Naive thymus-derived CD4-positive, alpha-beta T cell (primary cell): ENCODE data around the gene AKR1B15. TPM values are rescaled to one million over a fixed set of nuclear protein-coding genes. Genes with fewer than 3 reads are reported as not detected.
"Not testable (repeated sequence)": the region's sequence is repeated elsewhere in the genome, so short reads cannot be mapped to it uniquely, and the experiment has no call there.

Source experiments
- ATAC-seq: fragments of 150-1000 bp; cut with Tn5 transposase; 2 replicates; pipeline ENCODE4 v1.10.0; 2021; ENCODE audit warnings: mild to moderate bottlenecking, moderate library complexity
- CTCF ChIA-PET: fragments of 350-600 bp; sonication (Branson Sonifier 250); formaldehyde crosslinking; loops from one replicate; lab custom pipeline; 2021; ENCODE audit warnings: antibody characterized with exemption; lab: Charles Lee
- POLR2A ChIA-PET: fragments of 350-600 bp; sonication (Branson Sonifier 250); formaldehyde crosslinking; loops from one replicate; lab custom pipeline; 2021; ENCODE audit warnings: antibody characterized with exemption, inconsistent platforms; lab: Charles Lee
- DNase-seq, 9 donors: peaks; one replicate each; pipeline versions ENCODE4 v3.0.0 to v3.0.0-alpha.2; 2020 to 2022; ENCODE audit warnings: mixed read lengths in 1 of 9
- H3K27ac ChIP-seq: one replicate; pipeline ENCODE4 v1.7.0; 2013; ENCODE audit warnings: mild to moderate bottlenecking, low read depth, low read length, moderate library complexity
- H3K27me3 ChIP-seq, 2 donors: one replicate each; pipeline ENCODE4 v1.7.0; 2013; ENCODE audit warnings: low read length in 2 of 2, mild to moderate bottlenecking in 2 of 2, moderate library complexity in 2 of 2; ENCODE audit not compliant: control insufficient read depth in 2 of 2, insufficient read depth in 2 of 2
- H3K36me3 ChIP-seq, 3 experiments: 1 replicate in 2 of 3; 2 replicates in 1 of 3; pipeline ENCODE4 v1.7.0; 2013; ENCODE audit warnings: low read length in 3 of 3, mild to moderate bottlenecking in 3 of 3, moderate library complexity in 1 of 3; ENCODE audit not compliant: insufficient read depth in 3 of 3, control insufficient read depth in 2 of 3
- H3K4me1 ChIP-seq, 2 donors: one replicate each; pipeline ENCODE4 v1.7.0; 2013; ENCODE audit warnings: low read length in 2 of 2, mild to moderate bottlenecking in 2 of 2, moderate library complexity in 1 of 2; ENCODE audit not compliant: control insufficient read depth in 2 of 2, insufficient read depth in 2 of 2
- H3K4me3 ChIP-seq: 2 replicates; pipeline ENCODE4 v1.7.0; 2013; ENCODE audit warnings: mild to moderate bottlenecking, low read length
- H3K9me3 ChIP-seq, 3 experiments: 1 replicate in 2 of 3; 2 replicates in 1 of 3; pipeline ENCODE4 v1.7.0; 2013; ENCODE audit warnings: low read length in 3 of 3; ENCODE audit not compliant: control insufficient read depth in 2 of 3
- H3K27ac Mint-ChIP-seq, 9 donors: one replicate each; pipeline ENCODE4 v1.8.0; 2020 to 2022; ENCODE audit warnings: mixed read lengths in 9 of 9, mild to moderate bottlenecking in 8 of 9, moderate library complexity in 5 of 9, inconsistent platforms in 2 of 9
- H3K27me3 Mint-ChIP-seq, 5 donors: one replicate each; pipeline ENCODE4 v1.8.0; 2021 to 2022; ENCODE audit warnings: mixed read lengths in 5 of 5, mild to moderate bottlenecking in 1 of 5
- H3K36me3 Mint-ChIP-seq, 5 donors: one replicate each; pipeline ENCODE4 v1.8.0; 2020 to 2022; ENCODE audit warnings: mixed read lengths in 5 of 5, mild to moderate bottlenecking in 3 of 5, inconsistent platforms in 1 of 5
- H3K4me1 Mint-ChIP-seq, 7 donors: one replicate each; pipeline ENCODE4 v1.8.0; 2020 to 2022; ENCODE audit warnings: mixed read lengths in 7 of 7, mild to moderate bottlenecking in 3 of 7, inconsistent platforms in 1 of 7
- H3K4me3 Mint-ChIP-seq, 10 donors: one replicate each; pipeline ENCODE4 v1.8.0; 2020 to 2022; ENCODE audit warnings: mild to moderate bottlenecking in 10 of 10, mixed read lengths in 10 of 10, moderate library complexity in 6 of 10, inconsistent platforms in 2 of 10
- H3K9me3 Mint-ChIP-seq, 11 donors: one replicate each; pipeline ENCODE4 v1.8.0; 2020 to 2022; ENCODE audit warnings: mixed read lengths in 11 of 11, mild to moderate bottlenecking in 4 of 11, inconsistent platforms in 1 of 11, moderate library complexity in 1 of 11
- intact Hi-C, 2 donors: fragments of 100-400 bp; cut with micrococcal nuclease; formaldehyde crosslinking; loops; one replicate each; pipeline ENCODE4 v1.15.1; 2023
- polyA plus RNA-seq, 2 donors: library from polyadenylated mRNA; unstranded; fragments of 300-500 nt; fragmentation: Illumina TruSeq; gene quantifications; one replicate each; pipeline ENCODE4 v1.2.3, GENCODE V29; 2021
- total RNA-seq, 6 experiments: library from RNA in 5 of 6; stranded (reverse) in 5 of 6; gene quantifications; 1 replicate in 5 of 6; 2 replicates in 1 of 6; pipeline ENCODE4 v1.2.3 and lab custom pipeline; 2021 to 2026

Gene AKR1B15
- total and polyA plus RNA-seq, 7 experiments from 2014 or later, result not detected

DNA sequence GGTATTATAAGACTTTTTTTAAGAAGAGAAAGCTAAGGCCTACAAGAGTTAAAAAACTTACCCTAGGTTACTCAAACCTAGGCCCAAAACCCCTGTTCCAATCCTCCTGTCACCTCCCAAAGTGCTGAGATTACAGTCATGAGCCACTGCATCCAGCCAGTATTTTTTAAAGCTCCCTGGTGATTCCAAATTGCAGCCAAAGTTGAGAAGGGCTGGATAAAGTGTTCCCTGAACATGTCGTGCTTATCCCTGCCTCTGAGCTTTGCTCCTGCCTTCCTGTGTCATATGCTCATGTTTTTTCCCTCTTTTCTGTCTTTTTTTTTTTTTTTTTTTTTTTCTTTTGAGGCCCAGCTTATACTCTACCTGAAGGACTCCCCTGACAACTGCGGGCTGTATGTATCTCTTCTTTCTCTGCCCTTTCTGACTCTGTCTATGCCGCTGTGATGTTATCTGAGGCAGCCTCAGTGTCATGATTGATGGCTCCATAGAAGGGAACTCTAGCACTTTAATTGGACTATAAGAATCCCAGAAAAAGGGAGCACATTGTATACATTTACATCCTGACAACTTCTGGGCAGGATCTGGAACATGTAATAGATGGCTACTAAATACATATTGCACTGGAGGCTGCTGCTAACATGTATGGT lies 13.5 kb upstream of the AKR1B15 start:
- CTCF ChIA-PET, result interaction anchor here (0.6 kb wide), 1 partner anchor 81 kb away, joined by 4 read pairs; no protein-coding TSS in a partner anchor
- no peaks in the 10 kb centered on the region for H3K9me3 Mint-ChIP-seq
- H3K9me3 ChIP-seq, result no peaks in the 10 kb centered on the region
- POLR2A ChIA-PET, result no interaction called here
- intact Hi-C loops, result no loop called here
- H3K4me3 Mint-ChIP-seq, result no peak overlapping the region
- H3K36me3 ChIP-seq, result no peaks in the 10 kb centered on the region
- DNase-seq, result no peak
- ATAC-seq, result no peak
- H3K27ac Mint-ChIP-seq, result no peak overlapping the region
- no peak overlapping the region for H3K27ac ChIP-seq
- H3K27me3 ChIP-seq, result no peaks in the 10 kb centered on the region
- H3K4me1 ChIP-seq, result no peaks in the 10 kb centered on the region
- no peak overlapping the region for H3K4me3 ChIP-seq
- H3K36me3 Mint-ChIP-seq, result no peaks in the 10 kb centered on the region
- peaks cover 0 to 4% (median 0%) of the 10 kb centered on the region in 5 donors for H3K27me3 Mint-ChIP-seq
- H3K4me1 Mint-ChIP-seq, result no peaks in the 10 kb centered on the region

DNA sequence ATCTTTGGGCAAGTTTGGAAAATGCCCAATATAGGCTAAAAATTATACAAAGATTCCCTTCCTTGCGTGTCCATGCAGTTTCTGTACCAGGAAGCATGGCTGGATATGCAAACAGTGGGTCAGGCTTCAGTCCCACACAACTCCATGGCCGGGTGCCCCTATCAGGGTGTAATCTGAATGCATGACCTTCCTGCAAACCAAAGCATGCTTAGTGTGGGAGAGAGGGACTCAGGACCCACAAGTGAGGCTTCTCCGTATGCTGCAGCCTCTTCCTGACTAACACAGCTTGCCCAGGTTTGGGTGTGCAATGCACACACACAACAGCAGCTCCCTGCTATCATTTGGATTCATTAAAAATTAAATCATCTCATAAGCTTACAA lies 13.0 kb upstream of the AKR1B15 start:
- no peaks in the 10 kb centered on the region for H3K9me3 Mint-ChIP-seq
- DNase-seq, result no peak
- Histone ChIP-seq H3K9me3 (no peaks in the 10 kb centered on the region), H3K4me1 (no peaks in the 10 kb centered on the region), H3K36me3 (no peaks in the 10 kb centered on the region), H3K27ac (no peak overlapping the region), H3K27me3 (no peaks in the 10 kb centered on the region), H3K4me3 (no peak overlapping the region)
- ChIA-PET POLR2A (no interaction called here), CTCF (no interaction called here)
- H3K27ac Mint-ChIP-seq, result no peak overlapping the region
- intact Hi-C loops, result no loop called here
- no peak for ATAC-seq
- no peaks in the 10 kb centered on the region for H3K36me3 Mint-ChIP-seq
- H3K27me3 Mint-ChIP-seq, result peaks cover 2 to 8% (median 4%) of the 10 kb centered on the region in 5 donors
- no peak overlapping the region for H3K4me3 Mint-ChIP-seq
- H3K4me1 Mint-ChIP-seq, result no peaks in the 10 kb centered on the region

DNA sequence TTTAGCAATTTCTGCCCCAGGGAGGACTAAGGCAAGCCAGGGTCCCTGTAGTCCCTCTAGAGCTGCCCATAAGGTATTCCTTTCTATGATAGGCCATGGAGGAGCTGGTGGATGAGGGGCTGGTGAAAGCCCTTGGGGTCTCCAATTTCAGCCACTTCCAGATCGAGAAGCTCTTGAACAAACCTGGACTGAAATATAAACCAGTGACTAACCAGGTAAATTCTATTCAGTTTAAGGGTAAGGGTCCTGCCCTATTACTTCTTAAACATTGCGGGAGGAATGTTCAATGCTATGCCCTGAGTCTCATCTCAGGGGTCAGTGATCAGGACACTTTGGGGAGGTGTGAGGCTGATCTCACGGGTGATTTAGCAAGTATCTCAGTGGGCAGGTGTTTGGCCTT lies 12.4 kb upstream of the AKR1B15 start:
- H3K27ac ChIP-seq, H3K4me1 Mint-ChIP-seq, H3K36me3 Mint-ChIP-seq, ATAC-seq, H3K27ac Mint-ChIP-seq, intact Hi-C loops, H3K9me3 Mint-ChIP-seq, H3K36me3 ChIP-seq, H3K4me1 ChIP-seq, H3K9me3 ChIP-seq, DNase-seq, POLR2A ChIA-PET, H3K4me3 ChIP-seq, H3K27me3 ChIP-seq, CTCF ChIA-PET, H3K4me3 Mint-ChIP-seq: not testable (repeated sequence)
- H3K27me3 Mint-ChIP-seq, result peaks cover 4 to 12% (median 9%) of the 10 kb centered on the region in 5 donors

DNA sequence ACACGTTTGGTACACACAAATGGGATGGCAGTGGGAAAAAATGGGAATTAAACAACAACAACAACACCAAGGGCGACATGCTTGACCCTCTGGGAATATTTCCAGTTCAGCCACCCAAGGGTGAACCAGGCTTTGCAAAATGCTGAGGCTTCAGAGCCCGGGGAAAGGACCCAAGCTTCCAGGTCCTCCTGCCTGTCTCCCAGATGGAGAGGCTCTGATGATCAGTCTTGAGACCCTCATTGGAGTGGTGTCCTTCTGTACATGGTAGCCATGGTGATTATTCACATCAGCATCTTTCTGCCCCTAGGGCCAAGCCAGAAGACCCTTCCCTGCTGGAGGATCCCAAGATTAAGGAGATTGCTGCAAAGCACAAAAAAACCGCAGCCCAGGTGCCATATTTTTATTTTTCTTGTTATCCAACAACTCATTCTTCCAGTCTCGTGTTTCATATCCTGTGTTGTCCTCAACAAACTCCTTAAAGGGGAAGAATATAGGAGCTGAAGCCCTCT lies 11.6 kb upstream of the AKR1B15 start:
- H3K27ac ChIP-seq, intact Hi-C loops, ATAC-seq, CTCF ChIA-PET, H3K4me1 Mint-ChIP-seq, DNase-seq, H3K36me3 ChIP-seq, H3K36me3 Mint-ChIP-seq, H3K4me3 ChIP-seq, H3K27me3 ChIP-seq, POLR2A ChIA-PET, H3K4me1 ChIP-seq, H3K9me3 Mint-ChIP-seq, H3K27ac Mint-ChIP-seq, H3K9me3 ChIP-seq, H3K4me3 Mint-ChIP-seq: not testable (repeated sequence)
- peaks cover 4 to 17% (median 12%) of the 10 kb centered on the region in 5 donors for H3K27me3 Mint-ChIP-seq

DNA sequence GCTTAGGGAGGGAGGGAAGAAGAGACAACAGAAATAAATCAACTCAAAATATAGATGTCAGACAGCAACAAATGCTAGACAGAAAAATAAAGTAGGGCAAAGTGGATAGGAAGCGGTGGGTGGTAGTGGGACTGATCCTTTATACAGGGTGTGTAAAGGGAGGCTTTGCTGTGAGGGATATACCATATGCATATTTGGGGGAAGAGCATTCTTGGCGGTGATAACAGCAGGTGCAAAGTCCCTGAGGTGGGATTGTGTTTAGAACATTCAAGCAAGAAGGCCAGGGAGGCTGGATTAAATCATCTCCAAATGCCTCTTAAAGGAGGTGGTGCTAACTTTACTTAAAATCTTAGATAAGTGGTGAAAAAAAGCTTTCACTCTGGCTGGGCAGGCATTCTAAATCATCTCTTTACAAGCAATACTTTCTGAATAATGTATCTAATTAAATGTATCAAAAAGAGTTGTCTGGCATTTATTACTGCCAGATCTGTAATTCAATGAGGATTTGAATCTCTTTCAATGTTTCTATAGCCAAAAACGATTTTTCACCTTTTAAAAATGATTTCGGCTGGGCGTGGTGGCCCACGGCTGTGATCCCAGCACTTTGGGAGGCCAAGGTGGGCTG lies 9.4 kb upstream of the AKR1B15 start:
- Histone ChIP-seq H3K27me3 (no peaks in the 10 kb centered on the region), H3K36me3 (no peaks in the 10 kb centered on the region), H3K27ac (no peak overlapping the region), H3K9me3 (no peaks in the 10 kb centered on the region), H3K4me3 (no peak overlapping the region), H3K4me1 (no peaks in the 10 kb centered on the region)
- ChIA-PET CTCF (no interaction called here), POLR2A (no interaction called here)
- Mint-ChIP-seq H3K27me3 (peaks cover 9 to 23% (median 12%) of the 10 kb centered on the region in 5 donors), H3K27ac (no peak overlapping the region), H3K4me1 (peaks cover 0 to 2% (median 0%) of the 10 kb centered on the region in 7 donors), H3K36me3 (no peaks in the 10 kb centered on the region), H3K4me3 (no peak overlapping the region), H3K9me3 (no peaks in the 10 kb centered on the region)
- no peak for ATAC-seq
- intact Hi-C loops, result no loop called here
- no peak for DNase-seq

DNA sequence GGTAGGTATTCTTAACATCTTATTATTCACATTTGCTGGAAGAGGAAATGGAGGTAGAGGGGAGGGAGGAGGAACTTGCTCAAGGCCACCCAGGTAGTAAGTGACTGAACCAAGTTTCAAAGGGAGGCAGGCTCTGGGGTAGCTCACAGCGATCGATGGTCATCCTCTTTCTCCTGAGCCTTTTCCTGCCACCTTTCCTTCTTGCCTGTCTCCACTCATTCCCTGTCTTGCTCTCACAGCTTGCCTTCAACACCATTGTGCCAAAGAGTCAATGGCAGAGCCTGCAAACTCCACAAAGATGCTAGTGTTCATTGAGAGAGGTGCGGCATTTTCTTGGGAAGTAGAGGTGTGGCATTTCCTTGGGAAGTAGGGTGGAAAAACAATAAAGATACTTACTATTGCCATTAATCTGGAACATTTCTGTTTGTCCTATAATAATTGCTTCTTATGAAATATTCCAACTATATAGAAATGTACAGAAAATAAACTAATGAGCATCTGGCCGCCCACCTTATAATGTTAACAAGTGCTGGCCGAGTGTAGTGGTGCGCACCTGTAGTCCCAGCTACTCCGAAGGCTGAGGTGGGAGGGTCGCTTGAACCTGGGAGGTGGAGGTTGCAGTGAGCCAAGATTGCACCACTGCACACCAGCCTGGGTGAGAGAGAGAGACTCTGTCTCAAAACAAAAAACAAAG lies 7.3 kb upstream of the AKR1B15 start:
- DNase-seq, POLR2A ChIA-PET, H3K36me3 ChIP-seq, H3K36me3 Mint-ChIP-seq, H3K27ac ChIP-seq, H3K9me3 Mint-ChIP-seq, H3K4me3 ChIP-seq, intact Hi-C loops, H3K9me3 ChIP-seq, CTCF ChIA-PET, ATAC-seq, H3K4me1 ChIP-seq, H3K4me3 Mint-ChIP-seq, H3K27ac Mint-ChIP-seq, H3K27me3 ChIP-seq, H3K4me1 Mint-ChIP-seq: not testable (repeated sequence)
- H3K27me3 Mint-ChIP-seq, result peaks cover 14 to 32% (median 18%) of the 10 kb centered on the region in 5 donors
